GM12874 (cell line): ENCODE measurements around the gene PCNA.

Experiments used
- CTCF ChIP-seq: IDR thresholded peaks from 2 replicates; pipeline ENCODE4 v1.5.1; 2011; ENCODE audit warnings: low read depth, mild to moderate bottlenecking, control low read depth, low read length, moderate library complexity; ENCODE audit not compliant: insufficient read depth

Gene PCNA

GRCh38 chr20:5156675-5157448 is 37.1 kb upstream of the PCNA start:
- TF ChIP-seq CTCF: no peak

GRCh38 chr20:5155404-5155803 is 35.6 kb upstream of the PCNA start:
- TF ChIP-seq CTCF: no peak

- no peak for TF ChIP-seq CTCF
Measured at GRCh38 chr20:5154543-5154925, 34.8 kb upstream of the PCNA start.

GRCh38 chr20:5153612-5154542 is 34.1 kb upstream of the PCNA start:
- TF ChIP-seq CTCF: no peak

GRCh38 chr20:5153152-5153467 is 33.4 kb upstream of the PCNA start:
- no peak for TF ChIP-seq CTCF

- TF ChIP-seq CTCF: no peak
Measured at GRCh38 chr20:5150226-5151076, 30.7 kb upstream of the PCNA start.

GRCh38 chr20:5149892-5150225 is 30.1 kb upstream of the PCNA start:
- no peak for TF ChIP-seq CTCF
